Caco-2 (cell line): ENCODE data around the gene DMBT1. TPM values are rescaled to one million over a fixed set of nuclear protein-coding genes. Genes with fewer than 3 reads are reported as not detected.

Source experiments
- BruUV-seq: library from RNA; stranded (reverse); fragments of 400-500 nt; replicated peaks from 2 replicates; lab custom pipeline; 2021; lab: Mats Ljungman, UMichigan
- CTCF ChIA-PET: fragments of 300-600 bp; sonication (Branson Sonifier 250); formaldehyde crosslinking; loops from one replicate; lab custom pipeline; 2022; ENCODE audit warnings: antibody characterized with exemption; lab: Charles Lee
- POLR2A ChIA-PET: fragments of 300-600 bp; sonication (Branson Sonifier 250); formaldehyde crosslinking; loops from one replicate; lab custom pipeline; 2022; ENCODE audit warnings: antibody characterized with exemption; lab: Charles Lee
- DNase-seq, 2 experiments: peaks; one replicate each; pipeline versions ENCODE4 v3.0.0 to v3.0.0-alpha.2; 2020 to 2022
- H3K27me3 ChIP-seq: replicated peaks from 2 replicates; pipeline ENCODE4 v1.6.0; 2011; ENCODE audit warnings: low read length; ENCODE audit not compliant: control insufficient read depth, insufficient read depth
- H3K36me3 ChIP-seq: 2 replicates; pipeline ENCODE4 v1.5.1; 2011; ENCODE audit warnings: low read length; ENCODE audit not compliant: control insufficient read depth, insufficient read depth
- H3K4me1 ChIP-seq: fragments of 250-450 bp; sonication (Bioruptor Pico); 2 replicates; pipeline ENCODE4 v1.5.1; 2020; ENCODE audit warnings: mild to moderate bottlenecking
- H3K4me3 ChIP-seq: 2 replicates; pipeline ENCODE4 v1.5.1; 2011; ENCODE audit warnings: low read depth, mild to moderate bottlenecking, control low read depth, low read length
- H3K9me3 ChIP-seq: fragments of 250-450 bp; sonication (Bioruptor Pico); 2 replicates; pipeline ENCODE4 v1.5.1; 2020; ENCODE audit warnings: mild to moderate bottlenecking, moderate library complexity
- H3K27ac Mint-ChIP-seq: one replicate; pipeline ENCODE4 v1.8.0; 2022; ENCODE audit warnings: mixed read lengths; ENCODE audit not compliant: unreplicated experiment
- H3K27me3 Mint-ChIP-seq: one replicate; pipeline ENCODE4 v1.8.0; 2022; ENCODE audit warnings: mixed read lengths; ENCODE audit not compliant: insufficient read depth, unreplicated experiment
- H3K36me3 Mint-ChIP-seq: one replicate; pipeline ENCODE4 v1.8.0; 2022; ENCODE audit warnings: mild to moderate bottlenecking, mixed read lengths; ENCODE audit not compliant: insufficient read depth, unreplicated experiment
- H3K4me1 Mint-ChIP-seq: one replicate; pipeline ENCODE4 v1.8.0; 2022; ENCODE audit warnings: low read depth, mixed read lengths; ENCODE audit not compliant: unreplicated experiment
- H3K4me3 Mint-ChIP-seq: one replicate; pipeline ENCODE4 v1.8.0; 2022; ENCODE audit warnings: mild to moderate bottlenecking, moderate library complexity, mixed read lengths; ENCODE audit not compliant: unreplicated experiment
- H3K9me3 Mint-ChIP-seq: one replicate; pipeline ENCODE4 v1.8.0; 2022; ENCODE audit warnings: mixed read lengths; ENCODE audit not compliant: unreplicated experiment
- CTCF ChIP-seq, 2 experiments: fragments of 200-600 bp in 1 of 2; IDR thresholded peaks; 1 replicate in 1 of 2; 2 replicates in 1 of 2; pipeline versions ENCODE4 v1.5.1 to v1.8.0; 2011 to 2022; ENCODE audit warnings: antibody characterized with exemption in 1 of 2, control low read depth in 1 of 2, inconsistent platforms in 1 of 2, low read depth in 1 of 2, low read length in 1 of 2, mild to moderate bottlenecking in 1 of 2, moderate library complexity in 1 of 2; ENCODE audit not compliant: insufficient read depth in 1 of 2, severe bottlenecking in 1 of 2, unreplicated experiment in 1 of 2
- intact Hi-C: fragments of 100-400 bp; cut with micrococcal nuclease; formaldehyde crosslinking; loops from one replicate; pipeline ENCODE4 v1.10.0; 2022; ENCODE audit not compliant: unreplicated experiment
- total RNA-seq: library from RNA; stranded (reverse); gene quantifications from 2 replicates; pipeline ENCODE4 v1.2.3, GENCODE V29; 2022

DMBT1 gene
- total RNA-seq, 1 experiment from 2014 or later: not detected

GRCh38 chr10:122688293-122688989 lies 127.9 kb downstream of the DMBT1 start:
- CTCF ChIA-PET: interaction anchor here (1.2 kb wide), 1 partner anchor 38 kb away, joined by 3 read pairs; no protein-coding TSS in a partner anchor
- POLR2A ChIA-PET: no interaction called here

GRCh38 chr10:122689146-122689820 lies 128.7 kb downstream of the DMBT1 start:
- Mint-ChIP-seq H3K4me3 (no peak overlapping the region), H3K36me3 (no peaks in the 10 kb centered on the region), H3K27ac (no peak overlapping the region), H3K27me3 (peaks cover 13% of the 10 kb centered on the region), H3K4me1 (no peaks in the 10 kb centered on the region), H3K9me3 (no peaks in the 10 kb centered on the region)
- BruUV-seq: no TSS peak
- H3K36me3 ChIP-seq: no peaks in the 10 kb centered on the region
- intact Hi-C loops: no loop called here
- no peak for DNase-seq
- no peak overlapping the region for H3K4me3 ChIP-seq
- ChIA-PET POLR2A (no interaction called here), CTCF (interaction anchor here (1.2 kb wide), 1 partner anchor 39 kb away, joined by 3 read pairs; no protein-coding TSS in a partner anchor)
- no peak for TF ChIP-seq CTCF (IDR thresholded peaks at IDR 0.05; ENCODE audit: insufficient read depth in 1 of 2, low read depth in 1 of 2, low read length in 1 of 2, severe bottlenecking in 1 of 2, unreplicated experiment in 1 of 2)
- 0 out of 2 replicates have a peak, but pooled peaks cover 2% of the 10 kb centered on the region for H3K27me3 ChIP-seq
- no peaks in the 10 kb centered on the region for H3K4me1 ChIP-seq
- no peaks in the 10 kb centered on the region for H3K9me3 ChIP-seq

More at GRCh38 chr10:122688293-122688989, 127.9 kb downstream of the DMBT1 start:
- no peaks in the 10 kb centered on the region for H3K36me3 Mint-ChIP-seq
- no peak for TF ChIP-seq CTCF (IDR thresholded peaks at IDR 0.05; ENCODE audit: insufficient read depth in 1 of 2, low read depth in 1 of 2, low read length in 1 of 2, severe bottlenecking in 1 of 2, unreplicated experiment in 1 of 2)
- H3K27me3 Mint-ChIP-seq: peaks cover 14% of the 10 kb centered on the region
- Histone ChIP-seq H3K4me1 (no peaks in the 10 kb centered on the region), H3K4me3 (no peak overlapping the region), H3K9me3 (no peaks in the 10 kb centered on the region), H3K36me3 (no peaks in the 10 kb centered on the region), H3K27me3 (0 out of 2 replicates have a peak, but pooled peaks cover 2% of the 10 kb centered on the region)
- H3K9me3 Mint-ChIP-seq: no peaks in the 10 kb centered on the region
- BruUV-seq: no TSS peak
- no peak overlapping the region for H3K27ac Mint-ChIP-seq
- no peak for DNase-seq
- intact Hi-C loops: no loop called here
- no peaks in the 10 kb centered on the region for H3K4me1 Mint-ChIP-seq
- H3K4me3 Mint-ChIP-seq: no peak overlapping the region

- TF ChIP-seq CTCF (IDR thresholded peaks at IDR 0.05; ENCODE audit: insufficient read depth in 1 of 2, low read depth in 1 of 2, low read length in 1 of 2, severe bottlenecking in 1 of 2, unreplicated experiment in 1 of 2): no peak
- no TSS peak for BruUV-seq
- H3K4me1 Mint-ChIP-seq: no peaks in the 10 kb centered on the region
- H3K9me3 ChIP-seq: no peaks in the 10 kb centered on the region
- intact Hi-C loops: no loop called here
- H3K4me3 Mint-ChIP-seq: no peak overlapping the region
- H3K36me3 ChIP-seq: no peaks in the 10 kb centered on the region
- 0 out of 2 replicates have a peak, but pooled peaks cover 2% of the 10 kb centered on the region for H3K27me3 ChIP-seq
- H3K9me3 Mint-ChIP-seq: no peaks in the 10 kb centered on the region
- H3K4me1 ChIP-seq: no peaks in the 10 kb centered on the region
- no peaks in the 10 kb centered on the region for H3K36me3 Mint-ChIP-seq
- ChIA-PET CTCF (no interaction called here), POLR2A (no interaction called here)
- peaks cover 6% of the 10 kb centered on the region for H3K27me3 Mint-ChIP-seq
- DNase-seq: no peak
- H3K4me3 ChIP-seq: no peak overlapping the region
- no peak overlapping the region for H3K27ac Mint-ChIP-seq
These were observed 132.2 kb downstream of the DMBT1 start for GRCh38 chr10:122692744-122693143.

Other genes with a start within 250 kb of the DMBT1 start
- 48.4 and 48.5 TPM in 2 replicates for gene PLEKHA1, start 186.0 kb upstream of the DMBT1 start, total RNA-seq
- gene ARMS2, start 106.1 kb upstream of the DMBT1 start, total RNA-seq: not detected in 2 replicates
- gene HTRA1, start 99.2 kb upstream of the DMBT1 start, total RNA-seq: 0.70 and 1.1 TPM in 2 replicates
- not detected in 2 replicates for gene C10orf120, start 139.1 kb downstream of the DMBT1 start, total RNA-seq